ENCODE data around the gene A4GNT. TPM values are rescaled to one million over a fixed set of nuclear protein-coding genes. Genes with fewer than 3 reads are reported as not detected.
"Not testable (repeated sequence)": the region's sequence is repeated elsewhere in the genome, so short reads cannot be mapped to it uniquely, and the experiment has no call there.

Gene A4GNT
- total RNA-seq, 1 donor from 2014 or later: 0.96 TPM

DNA sequence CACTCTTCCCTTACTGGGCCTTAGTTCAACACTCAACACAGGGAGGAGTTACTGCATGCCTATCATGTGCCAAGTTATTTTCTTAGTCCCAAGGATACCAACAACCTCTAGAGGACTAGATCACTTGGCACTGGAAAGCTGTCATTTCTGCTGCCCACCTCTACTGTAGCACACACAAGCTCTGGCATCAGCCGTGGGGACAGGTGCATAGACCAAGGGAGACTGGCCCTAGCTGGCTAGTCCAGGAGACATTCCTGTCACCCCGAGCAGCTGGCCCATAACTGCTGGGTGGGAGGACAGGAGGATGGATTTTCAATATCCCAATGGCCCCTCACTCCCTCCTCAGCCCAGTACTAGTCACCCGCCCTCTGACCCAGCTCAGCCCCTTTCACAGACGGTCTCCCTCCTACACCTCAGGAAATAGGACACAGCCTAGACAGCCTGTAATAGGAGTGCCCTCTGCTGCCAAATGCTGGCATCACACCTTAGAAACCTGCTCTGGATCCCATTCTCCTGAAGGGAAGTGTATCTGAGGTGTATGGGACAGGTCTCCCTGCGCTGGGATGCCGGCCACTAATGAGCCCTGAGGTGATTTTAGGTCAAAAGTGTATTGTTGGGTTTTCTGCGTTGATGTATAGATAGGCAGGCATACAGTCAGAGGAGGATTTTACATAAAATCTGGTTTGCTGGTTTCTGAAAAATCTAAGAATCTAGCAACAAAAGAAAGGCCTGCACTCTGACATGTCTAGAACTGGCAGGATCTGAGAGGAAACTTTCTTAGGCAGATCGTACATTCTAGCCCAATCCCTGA is 13.4 kb downstream of the A4GNT start:
- DNase-seq (ENCODE audit: low spot score): peak; percentile 76

DNA sequence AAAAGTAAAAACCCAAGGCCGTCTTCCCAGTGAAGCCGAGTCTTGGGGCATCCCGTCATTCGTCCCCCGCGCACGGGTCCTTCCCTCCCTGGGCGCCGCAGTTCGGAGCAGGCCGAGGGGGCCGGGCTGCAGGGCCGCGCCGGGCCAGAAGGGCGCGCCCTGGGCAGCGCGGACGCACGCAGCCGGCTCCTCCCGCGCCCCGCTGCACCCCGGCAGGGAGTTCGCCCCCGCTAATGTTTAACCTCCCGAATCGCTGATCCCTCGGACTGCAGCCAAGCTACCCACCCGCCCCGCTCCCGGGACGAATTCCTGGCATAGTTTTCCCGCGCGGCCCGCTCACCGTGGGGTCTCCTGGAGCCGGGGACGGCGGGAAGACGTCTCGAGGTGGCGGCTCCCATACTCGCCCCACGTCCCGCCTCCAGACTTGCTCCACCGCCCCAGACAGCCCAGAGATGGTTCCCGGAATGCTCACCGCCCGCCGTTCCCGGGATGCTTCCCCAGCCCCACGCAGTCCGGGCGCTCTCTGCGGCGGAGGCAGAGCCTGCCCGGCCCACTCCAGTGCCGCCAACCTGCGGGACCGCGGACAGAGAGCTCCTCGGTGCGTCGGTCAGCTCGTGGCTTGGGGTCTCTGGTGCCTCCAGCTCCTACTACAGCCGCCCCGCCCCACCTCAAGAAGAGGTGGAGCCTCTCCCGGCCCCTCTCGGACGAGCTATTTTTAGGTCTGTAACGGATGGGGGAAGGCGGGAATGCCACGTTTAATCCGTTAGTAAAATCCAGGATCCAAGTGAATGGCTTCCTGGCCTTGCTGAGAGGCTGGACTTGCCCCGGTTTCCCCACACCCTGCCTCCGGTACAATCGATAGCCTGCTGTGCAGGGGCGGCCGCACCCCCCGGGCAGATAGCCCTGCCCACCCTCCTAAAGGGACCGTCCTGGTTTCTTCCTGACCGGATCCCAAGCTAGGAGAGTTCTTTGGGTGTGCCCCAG is 16.9 kb downstream of the A4GNT start, which contains the start of gene DZIP1L:
DZIP1L (minus strand) TSS at position 621 of the 984 bp plus-strand sequence. CDS start 11,637 bp downstream, outside the sequence.
- peak; percentile 82 for DNase-seq (ENCODE audit: low spot score)

DNA sequence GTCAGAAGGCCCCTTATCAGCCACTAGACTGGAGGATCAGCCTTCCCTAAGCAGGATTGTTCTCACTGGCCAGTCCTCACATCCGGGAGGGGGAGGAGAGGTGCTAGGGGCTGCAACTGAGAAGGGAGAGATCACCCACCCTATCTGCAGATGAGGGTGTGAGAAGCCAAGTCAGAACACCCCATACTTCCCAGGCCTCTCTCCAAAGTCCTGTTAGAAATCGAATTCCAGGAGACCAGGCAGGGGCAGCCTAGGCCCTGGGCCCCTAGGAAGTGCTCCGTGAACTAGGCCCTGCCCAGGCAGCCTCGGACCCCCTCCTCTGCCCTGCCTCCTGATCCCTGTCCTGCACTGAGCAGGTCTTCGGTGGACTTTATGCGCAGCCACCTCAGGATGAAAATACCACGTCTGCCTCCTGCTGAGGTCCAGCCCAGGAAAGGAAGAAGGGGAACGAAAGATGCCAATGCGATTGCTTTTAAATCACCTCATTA is 17.7 kb downstream of the A4GNT start:
- DNase-seq (ENCODE audit: low spot score): peak; percentile 52

DNA sequence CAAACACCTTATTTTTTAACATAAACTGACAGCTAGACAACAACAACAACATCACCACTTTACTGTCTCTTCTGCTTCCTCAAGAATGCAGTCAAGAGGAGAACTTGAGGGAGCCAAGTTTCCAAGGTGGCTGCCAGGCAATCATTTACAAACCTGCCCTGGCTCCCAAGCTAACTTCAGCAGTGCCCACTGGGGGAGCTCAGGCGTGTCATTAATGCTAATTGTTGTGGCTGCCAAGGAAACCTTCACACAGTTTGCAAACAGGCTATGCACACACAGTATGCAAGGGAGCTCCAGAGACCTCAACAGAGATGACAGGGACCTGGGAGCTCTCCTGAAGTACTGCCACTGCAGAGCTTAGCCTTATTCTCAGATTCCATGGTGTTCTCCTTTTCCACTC is 18.9 kb downstream of the A4GNT start:
- no peak for DNase-seq (ENCODE audit: low spot score)

DNA sequence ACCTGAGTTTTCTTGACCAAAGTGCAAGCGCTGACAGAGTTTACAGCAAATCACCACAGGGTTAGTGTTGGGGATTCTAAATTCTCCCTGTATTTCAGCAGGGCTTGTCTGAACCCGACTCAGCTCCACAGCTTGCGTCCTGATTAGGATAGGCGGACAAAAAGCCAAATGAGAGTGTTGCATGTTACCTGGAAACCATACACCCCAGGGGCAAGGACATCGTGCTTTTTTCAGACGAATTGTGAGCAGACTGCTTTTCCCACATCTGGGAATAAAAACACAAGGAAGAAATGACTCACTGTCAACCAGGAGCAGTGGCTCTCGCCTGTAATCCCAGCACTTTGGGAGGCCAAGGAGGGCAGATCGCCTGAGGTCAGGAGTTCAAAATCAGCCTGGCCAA is 19.8 kb downstream of the A4GNT start:
- DNase-seq (ENCODE audit: low spot score): no peak

DNA sequence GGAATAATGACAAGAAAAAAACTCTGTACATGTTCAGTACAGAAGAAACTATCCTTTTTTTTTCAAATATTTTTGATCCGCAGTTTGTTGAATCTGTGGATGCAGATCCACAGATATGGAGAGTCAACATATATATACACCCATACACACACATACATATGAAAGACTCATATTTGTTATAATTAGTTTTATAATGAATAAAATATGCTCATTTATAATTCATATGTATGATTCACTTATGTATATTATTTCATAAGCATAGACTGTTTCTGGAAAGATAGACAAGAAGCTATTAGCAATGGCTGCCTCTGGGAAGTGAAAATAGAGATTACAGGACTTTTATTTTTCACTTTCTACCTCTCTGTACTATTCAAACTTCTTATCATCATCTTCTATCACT is 26.6 kb downstream of the A4GNT start:
- no peak for DNase-seq (ENCODE audit: low spot score)

DNA sequence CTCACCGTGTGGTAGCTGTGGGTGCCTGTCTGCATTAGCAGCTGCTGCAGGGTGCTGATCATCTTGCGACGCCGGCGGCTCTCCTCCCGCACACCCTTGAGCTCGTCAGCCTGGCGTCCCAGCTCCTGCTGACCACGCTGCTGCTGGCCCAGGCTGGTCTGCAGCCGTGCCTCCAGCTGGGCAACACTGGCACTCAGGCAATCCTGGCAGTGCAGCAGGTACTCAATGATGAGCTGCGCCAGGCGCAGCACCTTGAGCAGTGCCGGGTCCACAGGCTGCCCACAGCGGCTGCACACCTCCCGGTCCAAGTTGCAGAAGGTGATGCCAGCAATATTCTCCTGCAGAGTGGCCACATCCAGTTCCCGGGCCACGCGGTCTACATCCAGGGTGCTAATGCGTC is 28.7 kb downstream of the A4GNT start:
- no peak for DNase-seq (ENCODE audit: low spot score)

DNA sequence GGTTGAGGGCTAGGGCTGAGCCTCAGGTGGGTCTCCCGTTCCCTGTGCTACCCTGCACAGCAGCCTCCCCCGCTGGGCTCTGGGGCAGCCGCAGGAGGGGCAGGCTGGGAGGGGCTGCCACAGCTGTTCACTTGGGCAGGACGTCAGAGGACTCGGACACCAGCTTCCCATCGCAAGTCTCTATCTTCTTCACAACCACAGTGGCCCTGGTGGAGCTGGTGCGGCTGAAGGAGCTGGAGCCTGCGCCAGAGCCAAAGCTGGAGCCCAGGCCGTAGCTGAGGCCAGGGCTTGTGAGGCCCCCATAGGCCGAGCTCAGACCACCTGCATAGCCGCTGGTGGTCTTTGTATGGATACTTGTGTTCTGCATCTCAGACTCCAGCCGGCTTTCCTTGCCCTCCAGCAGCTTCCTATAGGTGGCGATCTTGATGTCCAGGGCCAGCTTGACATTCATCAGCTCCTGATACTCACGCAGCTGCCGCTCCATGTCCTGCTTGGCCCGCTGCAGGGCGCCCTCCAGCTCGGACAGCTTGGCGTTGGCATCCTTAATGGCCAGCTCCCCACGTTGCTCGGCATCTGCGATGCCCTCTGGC is 30.7 kb downstream of the A4GNT start:
- DNase-seq (ENCODE audit: low spot score): not testable (repeated sequence)

DNA sequence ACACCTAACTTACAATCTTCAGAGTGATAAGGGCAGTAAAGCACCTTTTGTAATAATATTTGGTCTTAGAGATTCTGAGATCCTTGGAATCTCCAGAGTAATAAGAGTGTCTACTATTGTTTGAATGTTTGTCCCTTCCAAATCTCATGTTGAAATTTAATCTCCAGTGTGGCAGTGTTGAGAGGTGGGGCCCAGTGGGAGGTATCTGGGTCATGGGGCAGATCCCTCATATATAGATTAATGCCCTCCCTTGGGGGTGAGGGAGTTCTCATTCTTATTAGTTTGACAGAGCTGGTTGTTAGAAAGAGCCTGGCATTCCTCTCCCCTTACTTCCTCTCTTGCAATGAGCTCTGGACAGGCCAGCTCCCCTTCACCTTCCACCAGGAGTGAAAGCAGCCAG is 32.8 kb downstream of the A4GNT start:
- no peak for DNase-seq (ENCODE audit: low spot score)

DNA sequence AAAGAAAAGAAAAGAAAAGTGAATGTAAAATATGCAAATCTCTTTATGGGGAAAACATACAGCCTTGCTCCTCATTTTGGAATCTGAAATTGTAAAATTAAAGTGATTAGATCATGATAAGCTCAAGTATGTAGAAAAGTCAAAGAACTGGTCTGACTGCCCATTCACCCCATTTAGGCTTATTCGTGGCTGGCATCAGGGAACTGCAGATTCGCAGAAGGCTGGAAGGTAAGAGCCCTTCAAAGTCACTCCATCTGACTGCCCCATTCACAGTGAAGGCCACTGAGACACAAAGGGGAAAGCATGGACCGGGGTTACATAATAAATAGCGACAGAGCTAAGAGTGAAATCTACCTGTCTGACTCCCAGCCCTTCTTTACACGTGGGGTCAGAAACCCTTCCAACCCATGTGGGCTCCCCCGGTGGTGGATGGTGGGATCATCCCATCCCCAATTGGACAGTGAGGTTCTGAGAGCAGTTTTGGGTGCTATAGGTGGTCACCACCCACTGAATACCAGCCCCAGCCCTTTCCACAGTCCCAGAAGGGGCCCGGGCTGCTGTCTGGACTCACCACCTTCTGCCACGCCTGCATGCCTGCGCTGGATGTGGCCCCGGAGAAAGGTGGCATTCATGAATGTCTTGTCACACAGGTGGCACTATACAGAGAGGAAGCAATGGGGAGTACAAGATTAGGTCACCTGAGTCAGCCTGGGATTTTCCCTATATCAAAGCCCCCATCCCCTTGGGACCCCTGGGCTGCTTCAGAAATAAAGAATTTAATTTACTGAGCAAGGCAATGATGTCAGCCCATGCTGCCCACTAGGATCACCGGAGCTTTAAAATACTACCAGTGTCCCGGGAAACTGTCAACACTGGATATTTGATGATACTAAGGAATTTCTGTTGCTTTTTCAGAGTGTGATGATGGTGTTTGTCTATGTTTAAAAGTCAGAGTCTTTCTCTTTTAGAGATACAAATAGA is 34.7 kb downstream of the A4GNT start:
- DNase-seq (ENCODE audit: low spot score): no peak

DNA sequence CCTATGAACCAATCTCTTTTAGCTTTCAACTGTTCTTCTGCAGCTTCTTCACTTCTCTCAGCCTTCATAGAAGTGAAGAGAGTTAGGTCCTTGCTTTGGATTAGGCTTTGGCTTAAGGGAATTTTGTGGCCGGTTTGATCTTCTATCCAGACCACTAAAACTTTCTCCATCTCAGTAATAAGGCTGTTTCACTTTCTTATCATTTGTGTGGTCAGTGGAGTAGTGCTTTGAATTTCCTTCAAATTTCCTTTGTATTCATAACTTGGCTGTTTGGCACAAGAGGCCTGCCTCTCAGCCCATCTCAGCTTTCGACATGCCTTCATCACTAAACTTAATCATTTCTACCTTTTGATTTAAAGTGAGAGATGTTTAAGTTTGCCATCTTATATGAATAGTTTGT is 38.5 kb downstream of the A4GNT start:
- no peak for DNase-seq (ENCODE audit: low spot score)

DNA sequence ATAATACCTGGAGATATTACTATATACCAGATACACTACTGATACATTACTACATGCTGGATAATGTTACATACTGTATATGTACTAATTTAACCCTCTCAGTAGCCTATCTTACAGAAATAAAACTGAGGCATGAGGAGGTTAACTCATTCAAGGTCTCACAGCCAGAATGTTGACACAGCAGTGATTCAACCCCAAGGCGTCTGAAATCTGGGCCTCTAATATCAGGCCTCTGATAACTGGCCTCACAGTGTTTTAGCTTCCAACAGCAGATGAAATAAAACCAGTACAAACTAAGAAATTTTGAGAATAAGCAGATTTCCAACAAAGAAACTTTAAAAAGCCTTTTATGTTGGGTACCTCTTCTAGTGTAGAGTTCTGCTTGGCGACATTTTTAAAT is 40.2 kb downstream of the A4GNT start:
- DNase-seq (ENCODE audit: low spot score): no peak

DNA sequence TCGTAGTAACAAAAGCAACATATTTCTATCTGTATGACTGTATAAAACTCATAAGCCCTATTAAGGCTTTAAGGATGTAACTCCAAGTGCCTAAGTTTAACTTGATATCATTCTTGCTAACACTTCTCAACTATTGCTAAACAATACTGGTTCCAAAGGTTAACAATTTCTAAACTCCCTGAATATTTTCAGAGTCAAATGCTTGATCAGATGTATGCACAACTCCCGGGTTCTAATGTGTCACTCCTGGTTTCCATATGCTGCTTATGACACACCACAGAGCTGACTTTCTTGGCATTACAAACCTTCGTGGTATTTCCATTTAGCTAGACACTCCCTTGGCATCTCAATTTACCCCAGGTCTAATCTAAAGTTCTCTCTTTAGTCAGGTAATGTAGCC is 43.1 kb downstream of the A4GNT start:
- no peak for DNase-seq (ENCODE audit: low spot score)

DNA sequence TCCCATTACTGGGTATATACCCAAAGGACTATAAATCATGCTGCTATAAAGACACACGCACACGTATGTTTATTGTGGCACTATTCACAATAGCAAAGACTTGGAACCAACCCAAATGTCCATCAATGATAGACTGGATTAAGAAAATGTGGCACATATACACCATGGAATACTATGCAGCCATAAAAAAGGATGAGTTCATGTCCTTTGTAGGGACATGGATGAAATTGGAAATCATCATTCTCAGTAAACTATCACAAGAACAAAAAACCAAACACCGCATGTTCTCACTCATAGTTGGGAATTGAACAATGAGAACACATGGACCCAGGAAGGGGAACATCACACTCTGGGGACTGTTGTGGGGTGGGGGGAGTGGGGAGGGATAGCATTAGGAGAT is 46.4 kb downstream of the A4GNT start:
- DNase-seq (ENCODE audit: low spot score): not testable (repeated sequence)

DNA sequence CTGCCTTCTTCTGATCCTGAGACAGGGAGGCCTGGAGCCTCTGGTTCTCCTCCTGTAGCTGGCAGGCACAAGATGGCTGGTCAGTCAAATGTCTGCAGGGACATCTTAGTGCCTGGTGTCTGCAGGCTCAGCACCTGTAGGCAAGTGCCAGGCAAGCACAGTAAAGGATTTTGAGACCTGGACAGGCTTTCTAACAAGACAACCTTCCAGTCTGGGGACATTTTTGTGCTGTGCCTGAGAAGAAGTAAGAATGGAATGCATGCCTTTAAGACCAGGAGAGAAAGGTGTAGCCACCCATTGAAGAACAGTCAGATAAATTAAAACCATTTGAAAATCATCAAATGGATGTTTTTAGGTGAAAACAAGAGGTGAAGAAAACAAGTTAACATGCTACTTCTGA is 48.0 kb downstream of the A4GNT start:
- DNase-seq (ENCODE audit: low spot score): no peak

DNA sequence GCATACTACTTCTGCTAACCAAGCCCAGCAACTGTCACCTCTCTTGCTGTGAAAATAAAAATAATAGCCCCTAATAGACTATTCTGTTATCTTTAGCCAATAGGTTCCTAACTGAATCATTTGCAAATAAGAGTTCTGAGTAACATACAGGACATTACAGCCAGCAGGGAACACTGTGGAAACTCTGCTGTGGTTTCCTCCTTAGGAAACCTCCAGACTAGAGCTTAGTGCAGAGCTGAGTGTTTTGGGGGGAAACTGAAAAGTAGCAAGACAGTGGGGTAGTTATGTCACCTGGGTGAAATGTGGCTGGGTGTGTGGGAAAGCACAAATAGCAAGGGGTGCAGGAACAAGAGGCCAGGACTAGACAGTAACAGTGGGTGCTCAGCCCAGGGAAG is 49.2 kb downstream of the A4GNT start:
- no peak for DNase-seq (ENCODE audit: low spot score)

DNA sequence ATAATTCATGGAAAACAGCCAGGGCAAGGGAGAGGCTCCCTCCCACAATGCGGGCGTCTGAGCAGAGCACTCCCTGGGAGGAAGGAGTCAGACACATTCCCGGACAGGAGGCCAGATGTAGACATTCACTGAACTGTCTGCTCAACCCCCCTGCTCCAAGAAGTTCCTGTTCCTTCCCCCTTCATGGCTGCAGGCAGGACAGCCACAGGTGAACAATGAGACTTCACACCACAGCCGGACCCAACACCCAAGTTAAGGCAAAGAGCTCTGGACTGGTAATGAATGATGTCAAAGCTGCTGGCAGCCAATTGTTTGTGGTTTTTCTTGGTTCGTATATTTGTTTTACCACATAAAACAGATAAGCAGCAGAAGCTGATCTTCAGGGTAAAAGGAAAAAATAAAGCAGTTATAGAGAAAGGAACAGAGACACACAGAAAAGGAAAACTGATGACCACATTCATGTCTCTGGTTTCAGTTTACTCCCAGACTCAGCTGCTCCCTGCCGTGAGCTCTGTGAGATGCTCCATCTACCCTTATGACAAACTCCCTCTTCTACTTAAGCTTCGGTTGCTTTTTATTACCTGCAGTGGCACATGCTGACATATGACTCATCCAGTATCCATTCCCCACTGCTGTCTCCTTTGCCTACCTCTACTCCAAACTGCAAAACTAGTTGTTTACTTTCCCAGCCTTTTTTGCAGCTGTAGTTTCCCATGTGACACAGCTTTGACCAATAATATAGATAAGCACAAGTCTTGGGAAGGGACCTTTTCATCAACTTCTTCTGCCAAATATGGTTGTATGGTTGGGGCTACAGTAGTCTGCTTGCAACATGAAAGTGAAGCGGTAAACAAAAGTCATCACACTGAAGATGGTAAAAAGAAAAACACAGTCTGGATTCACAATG is 49.9 kb downstream of the A4GNT start:
- peak; percentile 7 for DNase-seq (ENCODE audit: low spot score)

DNA sequence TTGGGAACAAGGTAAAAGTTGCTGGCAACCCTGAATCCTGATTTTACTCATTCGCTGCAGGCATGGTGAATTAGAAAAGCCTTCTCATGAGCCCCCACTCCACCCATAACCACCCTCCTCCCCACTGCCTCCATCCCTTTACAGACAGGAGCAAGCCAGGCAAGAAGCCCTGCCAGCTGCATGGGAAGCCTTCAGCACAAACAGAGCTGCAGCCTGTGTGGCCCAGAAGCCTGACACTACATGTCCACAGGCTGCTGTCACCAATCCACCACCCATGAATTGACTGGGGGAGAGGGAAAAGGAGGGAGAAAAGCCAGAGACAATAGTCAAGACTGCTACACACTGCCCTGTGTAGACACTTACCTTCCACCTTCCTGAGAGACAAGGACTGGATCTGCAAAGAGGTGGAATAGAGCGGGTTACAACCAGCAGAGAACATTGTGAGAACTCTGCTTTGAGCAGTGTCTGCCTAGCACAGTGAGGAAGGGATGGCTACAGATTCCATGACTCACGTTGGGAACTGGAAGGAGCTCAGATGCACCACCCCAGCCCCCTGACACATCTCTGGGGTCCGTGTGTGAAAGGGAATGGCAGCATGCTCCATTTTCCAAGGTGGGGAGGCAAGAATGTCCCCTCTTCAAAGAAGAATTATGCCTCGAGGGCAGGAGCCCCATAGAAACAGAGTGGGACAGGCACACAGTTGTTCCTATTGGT is 50.7 kb downstream of the A4GNT start:
- DNase-seq (ENCODE audit: low spot score): no peak

DNA sequence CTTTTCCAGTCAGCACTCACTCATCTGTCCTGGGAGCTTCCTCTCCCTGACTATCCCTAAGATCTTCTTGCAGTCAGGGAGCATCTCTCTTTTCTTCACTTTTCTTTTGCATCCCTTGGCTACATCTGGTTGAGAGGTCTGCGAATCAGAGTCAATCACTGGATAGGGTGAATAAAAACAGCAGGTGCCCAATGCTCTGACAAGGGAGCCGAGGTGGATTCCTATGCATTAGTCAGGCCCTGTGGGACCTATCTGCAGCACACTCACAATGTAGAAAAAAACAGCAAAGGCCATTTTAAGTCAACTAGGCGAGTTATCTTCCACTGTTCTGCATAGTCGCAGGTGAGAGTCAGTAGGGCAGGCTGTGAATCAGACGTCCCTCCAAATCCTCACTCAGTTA is 52.3 kb downstream of the A4GNT start:
- no peak for DNase-seq (ENCODE audit: low spot score)

All from umbilical cord (tissue), 2 donors.